Erythroblast (primary cell): ENCODE results near the gene POP4.

Source experiments
- GATA1 ChIP-seq: IDR thresholded peaks from 2 replicates; pipeline ENCODE4 v1.6.1; 2011; ENCODE audit warnings: low read depth, mild to moderate bottlenecking, control low read depth, low read length, moderate library complexity
- POLR2A ChIP-seq: IDR thresholded peaks from 2 replicates; pipeline ENCODE4 v1.6.1; 2011; ENCODE audit warnings: mild to moderate bottlenecking, low read length

DNA sequence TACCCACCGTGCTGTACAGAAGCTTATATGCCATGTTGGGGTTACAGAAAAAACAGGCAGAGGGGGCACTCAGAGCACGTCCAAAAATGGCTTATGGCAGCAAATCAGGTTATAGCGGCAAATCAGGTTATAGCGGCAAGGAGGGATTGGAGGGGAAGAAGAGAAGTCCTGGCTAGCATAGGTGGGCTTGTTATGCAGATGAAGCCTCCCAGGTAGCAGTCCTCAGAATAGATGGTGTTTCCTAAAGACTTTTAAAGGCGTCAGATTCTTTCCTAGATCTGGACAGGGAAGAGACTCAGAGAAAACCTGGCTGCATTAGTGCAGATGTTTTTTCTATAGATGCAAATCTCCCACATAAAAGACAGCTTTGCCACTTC lies 39.4 kb downstream of the POP4 start:
- TF ChIP-seq POLR2A (no peak), GATA1 (no peak)
